Esophagus squamous epithelium (tissue), 4 donors: Measurements from ENCODE around the gene MYO1B.

Source experiments
- CTCF ChIP-seq, 6 experiments: fragments of 450-650 bp in 4 of 6; fragments of 200-600 bp in 2 of 6; sonication (generic) in 2 of 6; IDR thresholded peaks; one replicate each; pipeline ENCODE4 v1.5.1; 2016 to 2019; ENCODE audit warnings: antibody characterized with exemption in 6 of 6, mild to moderate bottlenecking in 4 of 6, moderate library complexity in 4 of 6
- POLR2A ChIP-seq, 4 donors: fragments of 450-650 bp; IDR thresholded peaks; one replicate each; pipeline ENCODE4 v1.6.1; 2017; ENCODE audit warnings: antibody characterized with exemption in 4 of 4, mild to moderate bottlenecking in 4 of 4, moderate library complexity in 3 of 4

GRCh38 chr2:191225690-191226089 lies 19.5 kb upstream of the MYO1B start:
- TF ChIP-seq CTCF (IDR thresholded peaks at IDR 0.05) (no peak), POLR2A (IDR thresholded peaks at IDR 0.05) (no peak)
